ENCODE results near the gene C2orf74. TPM values are rescaled to one million over a fixed set of nuclear protein-coding genes. Genes with fewer than 3 reads are reported as not detected.
"Not testable (repeated sequence)": the region's sequence is repeated elsewhere in the genome, so short reads cannot be mapped to it uniquely, and the experiment has no call there.

The C2orf74 gene
- total RNA-seq, 3 donors from 2014 or later: 3.7 to 7.1 (median 6.1) TPM

GRCh38 chr2:61179701-61180639 is 18.0 kb downstream of the C2orf74 start:
- Mint-ChIP-seq H3K4me1 (ENCODE audit: low read depth) (peaks cover 58% of the 10 kb centered on the region), H3K9me3 (no peaks in the 10 kb centered on the region), H3K36me3 (ENCODE audit: insufficient read depth) (peaks cover 35% of the 10 kb centered on the region), H3K4me3 (peak overlapping the region; percentile 90), H3K27me3 (ENCODE audit: low read depth) (no peaks in the 10 kb centered on the region)
- ATAC-seq (no peak), DNase-seq (no peak)

GRCh38 chr2:61180686-61181085 is 18.7 kb downstream of the C2orf74 start:
- Mint-ChIP-seq H3K27me3 (ENCODE audit: low read depth) (no peaks in the 10 kb centered on the region), H3K4me1 (ENCODE audit: low read depth) (peaks cover 61% of the 10 kb centered on the region), H3K4me3 (peak overlapping the region; percentile 90), H3K9me3 (no peaks in the 10 kb centered on the region), H3K36me3 (ENCODE audit: insufficient read depth) (peaks cover 42% of the 10 kb centered on the region)
- DNase-seq (no peak), ATAC-seq (no peak)

- no peaks in the 10 kb centered on the region for H3K27me3 Mint-ChIP-seq (ENCODE audit: low read depth)
- peaks cover 45% of the 10 kb centered on the region for H3K36me3 Mint-ChIP-seq (ENCODE audit: insufficient read depth)
- ATAC-seq (no peak), DNase-seq (no peak)
- H3K4me3 Mint-ChIP-seq: peak overlapping the region; percentile 39
- peaks cover 57% of the 10 kb centered on the region for H3K4me1 Mint-ChIP-seq (ENCODE audit: low read depth)
- H3K9me3 Mint-ChIP-seq: no peaks in the 10 kb centered on the region
Measured at GRCh38 chr2:61181382-61182058, 19.5 kb downstream of the C2orf74 start.

GRCh38 chr2:61182059-61182383 is 20.0 kb downstream of the C2orf74 start:
- ATAC-seq: no peak
- no peaks in the 10 kb centered on the region for H3K27me3 Mint-ChIP-seq (ENCODE audit: low read depth)
- H3K4me3 Mint-ChIP-seq: no peak overlapping the region
- peaks cover 54% of the 10 kb centered on the region for H3K4me1 Mint-ChIP-seq (ENCODE audit: low read depth)
- H3K36me3 Mint-ChIP-seq (ENCODE audit: insufficient read depth): peaks cover 48% of the 10 kb centered on the region
- no peak for DNase-seq
- H3K9me3 Mint-ChIP-seq: no peaks in the 10 kb centered on the region

GRCh38 chr2:61183795-61184194 is 21.8 kb downstream of the C2orf74 start:
- Mint-ChIP-seq H3K4me1 (ENCODE audit: low read depth) (peaks cover 46% of the 10 kb centered on the region), H3K27me3 (ENCODE audit: low read depth) (no peaks in the 10 kb centered on the region), H3K9me3 (no peaks in the 10 kb centered on the region), H3K4me3 (no peak overlapping the region), H3K36me3 (ENCODE audit: insufficient read depth) (peaks cover 57% of the 10 kb centered on the region)
- ATAC-seq (no peak), DNase-seq (no peak)

GRCh38 chr2:61184263-61184662 is 22.3 kb downstream of the C2orf74 start:
- Mint-ChIP-seq H3K4me3 (no peak overlapping the region), H3K9me3 (no peaks in the 10 kb centered on the region), H3K27me3 (ENCODE audit: low read depth) (no peaks in the 10 kb centered on the region), H3K36me3 (ENCODE audit: insufficient read depth) (peaks cover 57% of the 10 kb centered on the region), H3K4me1 (ENCODE audit: low read depth) (peaks cover 42% of the 10 kb centered on the region)
- DNase-seq (no peak), ATAC-seq (no peak)

GRCh38 chr2:61185231-61185728 is 23.3 kb downstream of the C2orf74 start:
- peaks cover 59% of the 10 kb centered on the region for H3K36me3 Mint-ChIP-seq (ENCODE audit: insufficient read depth)
- H3K4me1 Mint-ChIP-seq (ENCODE audit: low read depth): peaks cover 33% of the 10 kb centered on the region
- no peaks in the 10 kb centered on the region for H3K27me3 Mint-ChIP-seq (ENCODE audit: low read depth)

GRCh38 chr2:61187085-61187484 is 25.1 kb downstream of the C2orf74 start:
- Mint-ChIP-seq H3K27me3 (ENCODE audit: low read depth) (no peaks in the 10 kb centered on the region), H3K36me3 (ENCODE audit: insufficient read depth) (peaks cover 56% of the 10 kb centered on the region), H3K4me3 (no peak overlapping the region), H3K4me1 (ENCODE audit: low read depth) (peaks cover 21% of the 10 kb centered on the region), H3K9me3 (no peaks in the 10 kb centered on the region)
- DNase-seq (no peak), ATAC-seq (no peak)

More at GRCh38 chr2:61185231-61185728, 23.3 kb downstream of the C2orf74 start:
- no peak for ATAC-seq
- no peaks in the 10 kb centered on the region for H3K9me3 Mint-ChIP-seq
- H3K4me3 Mint-ChIP-seq: no peak overlapping the region
- DNase-seq: no peak

- ATAC-seq (peak; percentile 18 to 34), DNase-seq (no peak)
- Mint-ChIP-seq H3K9me3 (no peaks in the 10 kb centered on the region), H3K4me1 (ENCODE audit: low read depth) (peaks cover 19% of the 10 kb centered on the region), H3K4me3 (no peak overlapping the region), H3K36me3 (ENCODE audit: insufficient read depth) (peaks cover 19% of the 10 kb centered on the region), H3K27me3 (ENCODE audit: low read depth) (no peaks in the 10 kb centered on the region)
Measured at GRCh38 chr2:61193670-61194561, 31.9 kb downstream of the C2orf74 start.

GRCh38 chr2:61194646-61195045 is 32.7 kb downstream of the C2orf74 start:
- H3K9me3 Mint-ChIP-seq; H3K27me3 Mint-ChIP-seq (ENCODE audit: low read depth); DNase-seq; ATAC-seq; H3K4me3 Mint-ChIP-seq: not testable (repeated sequence)
- Mint-ChIP-seq H3K36me3 (ENCODE audit: insufficient read depth) (peaks cover 20% of the 10 kb centered on the region), H3K4me1 (ENCODE audit: low read depth) (peaks cover 19% of the 10 kb centered on the region)

- Mint-ChIP-seq H3K27me3 (ENCODE audit: low read depth) (no peaks in the 10 kb centered on the region), H3K4me1 (ENCODE audit: low read depth) (peaks cover 13% of the 10 kb centered on the region), H3K4me3 (no peak overlapping the region), H3K9me3 (no peaks in the 10 kb centered on the region), H3K36me3 (ENCODE audit: insufficient read depth) (peaks cover 12% of the 10 kb centered on the region)
- DNase-seq: no peak
- no peak for ATAC-seq
Measured at GRCh38 chr2:61196671-61197070, 34.7 kb downstream of the C2orf74 start.

GRCh38 chr2:61205132-61205531 is 43.1 kb downstream of the C2orf74 start:
- H3K4me3 Mint-ChIP-seq: no peak overlapping the region
- H3K4me1 Mint-ChIP-seq (ENCODE audit: low read depth): no peaks in the 10 kb centered on the region
- H3K27me3 Mint-ChIP-seq (ENCODE audit: low read depth): no peaks in the 10 kb centered on the region
- H3K9me3 Mint-ChIP-seq: no peaks in the 10 kb centered on the region
- ATAC-seq: no peak
- H3K36me3 Mint-ChIP-seq (ENCODE audit: insufficient read depth): peaks cover 53% of the 10 kb centered on the region
- DNase-seq: no peak

- no peaks in the 10 kb centered on the region for H3K27me3 Mint-ChIP-seq (ENCODE audit: low read depth)
- H3K9me3 Mint-ChIP-seq: no peaks in the 10 kb centered on the region
- peaks cover 35% of the 10 kb centered on the region for H3K36me3 Mint-ChIP-seq (ENCODE audit: insufficient read depth)
- H3K4me3 Mint-ChIP-seq: no peak overlapping the region
- H3K4me1 Mint-ChIP-seq (ENCODE audit: low read depth): no peaks in the 10 kb centered on the region
- no peak for ATAC-seq
- no peak for DNase-seq
Measured at GRCh38 chr2:61210332-61210981, 48.5 kb downstream of the C2orf74 start.

Measured in activated T-cell treated with anti-CD3 and anti-CD28 coated beads, Interleukin-2, amount 50 U/mL, for 4 hours (primary cell).